NOMO-1 treated with dmso at 0.1 percent for 144 hours (cell line): ENCODE results near the gene TRAIP.

Experiments
- DNase-seq: peaks from one replicate; lab custom pipeline; 2025; ENCODE audit not compliant: unreplicated experiment; lab: John Stamatoyannopoulos, UW

TRAIP gene

GRCh38 chr3:49876567-49876966, 20.2 kb upstream of the TRAIP start:
- no peak for DNase-seq

- DNase-seq, result no peak
These were observed 17.3 kb upstream of the TRAIP start for GRCh38 chr3:49873623-49874022.

- peak; percentile 48 for DNase-seq
These were observed 16.5 kb upstream of the TRAIP start for GRCh38 chr3:49872801-49873281.

GRCh38 chr3:49871531-49872153, 15.3 kb upstream of the TRAIP start:
- DNase-seq, result no peak

- DNase-seq, result peak; percentile 14
These were observed 13.3 kb upstream of the TRAIP start, which contains the start of gene CAMKV for GRCh38 chr3:49869525-49870126. CAMKV (minus strand) TSS chr3:49869906; CDS start chr3:49862388, 7,518 bp downstream.

DNA sequence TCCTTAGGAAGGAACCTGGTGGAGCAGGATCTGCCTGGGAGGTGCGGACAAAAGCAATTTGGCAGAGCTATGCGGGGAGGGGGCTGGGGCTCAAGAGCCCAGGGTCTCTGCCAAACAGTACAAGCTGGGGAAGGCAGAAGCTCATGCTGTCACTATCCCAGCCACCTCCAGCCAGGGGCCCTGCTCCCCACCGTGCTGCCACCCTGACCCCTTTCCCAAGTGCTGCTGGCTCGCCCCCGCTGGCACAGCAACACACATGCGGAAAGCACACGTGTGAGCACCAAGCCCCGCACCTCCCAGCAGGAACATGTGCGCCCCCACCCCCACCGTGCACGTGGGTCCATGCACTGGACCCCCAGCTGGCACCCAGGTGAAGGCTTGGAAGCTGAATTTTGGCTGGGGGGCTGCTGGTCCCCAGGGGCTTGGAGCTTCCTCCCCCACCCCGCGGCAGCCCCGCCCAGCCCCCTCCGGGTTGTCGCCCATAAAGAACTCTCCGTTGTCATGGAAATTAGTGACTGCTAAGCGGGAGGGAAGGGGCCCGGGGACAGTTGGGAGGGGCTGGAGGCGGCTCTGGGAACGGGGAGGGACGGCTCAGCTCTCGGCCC, 12.6 kb upstream of the TRAIP start:
- no peak for DNase-seq

GRCh38 chr3:49867871-49868321, 11.5 kb upstream of the TRAIP start:
- no peak for DNase-seq

GRCh38 chr3:49867400-49867799, 11.0 kb upstream of the TRAIP start:
- DNase-seq, result no peak

- DNase-seq, result no peak
These were observed 8.9 kb upstream of the TRAIP start for GRCh38 chr3:49865198-49865784.

DNA sequence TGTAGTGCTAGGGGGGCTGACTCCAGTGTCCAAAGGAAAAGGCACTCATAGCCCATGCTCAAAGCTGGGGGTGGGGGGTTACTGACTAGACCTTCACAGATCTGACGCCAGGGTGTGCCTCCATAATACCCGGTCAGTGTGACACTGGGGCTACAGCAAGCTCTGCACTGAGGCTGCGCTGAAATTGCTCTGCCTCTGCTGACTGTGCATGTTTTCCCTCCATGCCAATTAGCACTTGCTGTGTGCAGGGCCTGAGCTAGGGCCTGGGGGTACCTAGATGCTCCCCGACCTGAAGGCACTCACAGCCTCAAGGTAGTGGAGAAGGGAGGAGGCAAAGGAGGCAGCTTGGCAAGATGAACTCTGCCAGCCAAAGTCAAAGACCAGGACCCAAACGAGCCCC, 8.1 kb upstream of the TRAIP start:
- no peak for DNase-seq

DNA sequence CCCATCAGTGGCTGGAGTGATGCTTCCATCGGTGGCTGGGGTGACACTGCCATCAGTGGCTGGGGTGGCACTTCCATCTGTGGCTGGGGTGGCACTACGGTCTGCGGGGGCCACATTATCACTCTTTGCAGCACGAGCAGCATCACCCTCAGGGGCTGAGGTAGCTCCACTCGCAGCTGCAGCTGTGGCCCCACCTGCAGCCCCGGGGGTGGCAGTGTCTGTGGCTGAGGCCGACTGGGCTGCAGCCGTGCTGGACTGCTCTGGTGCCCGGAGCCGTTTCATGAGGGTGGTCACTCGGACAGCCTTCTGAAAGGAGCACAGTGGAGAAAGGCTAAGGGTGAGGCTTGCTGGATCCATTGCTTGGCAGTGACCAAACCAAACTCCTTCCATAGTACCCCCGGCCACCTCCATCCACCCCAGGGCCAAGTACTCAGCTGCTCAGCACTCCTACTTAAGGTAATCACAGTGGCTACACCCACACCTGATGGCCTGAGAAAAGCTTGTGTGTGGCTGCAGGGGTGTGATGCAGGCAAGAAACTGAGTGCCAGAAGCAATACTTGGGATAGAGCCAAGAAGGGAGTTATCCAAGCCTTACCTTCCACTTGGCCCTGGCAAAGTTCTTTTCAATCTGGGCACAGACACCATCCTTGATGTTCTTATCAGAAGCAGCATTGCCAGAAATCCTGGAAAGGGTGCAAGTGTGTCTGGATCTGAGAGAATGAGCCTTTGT, 3.4 kb upstream of the TRAIP start:
- DNase-seq, result no peak

GRCh38 chr3:49855662-49856061, 702 bp downstream of the TRAIP start:
- DNase-seq, result no peak

DNA sequence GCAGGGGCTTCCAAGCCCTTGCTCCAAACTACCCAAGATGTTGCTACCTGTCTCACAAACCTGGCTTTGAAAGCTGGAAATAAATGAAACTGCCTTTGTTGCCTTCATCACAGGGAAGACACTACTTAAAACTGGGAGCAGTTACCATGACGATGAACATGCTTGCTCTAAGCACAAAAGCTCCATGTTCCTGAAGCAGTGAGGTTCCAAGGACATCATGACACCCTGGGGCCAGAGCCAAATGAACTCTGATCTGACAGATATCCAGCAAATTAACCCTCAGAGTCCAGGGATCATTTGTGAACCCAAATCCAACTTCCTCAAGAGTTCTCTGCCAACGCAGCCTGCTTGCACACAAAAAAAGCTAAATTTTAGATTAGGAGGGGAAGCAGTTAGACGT, 10.7 kb downstream of the TRAIP start:
- no peak for DNase-seq

GRCh38 chr3:49844464-49845183, 11.7 kb downstream of the TRAIP start:
- no peak for DNase-seq

GRCh38 chr3:49842843-49843517, 13.4 kb downstream of the TRAIP start:
- no peak for DNase-seq

- no peak for DNase-seq
These were observed 14.6 kb downstream of the TRAIP start for GRCh38 chr3:49841806-49842205.

GRCh38 chr3:49841126-49841696, 15.2 kb downstream of the TRAIP start:
- DNase-seq, result no peak

DNA sequence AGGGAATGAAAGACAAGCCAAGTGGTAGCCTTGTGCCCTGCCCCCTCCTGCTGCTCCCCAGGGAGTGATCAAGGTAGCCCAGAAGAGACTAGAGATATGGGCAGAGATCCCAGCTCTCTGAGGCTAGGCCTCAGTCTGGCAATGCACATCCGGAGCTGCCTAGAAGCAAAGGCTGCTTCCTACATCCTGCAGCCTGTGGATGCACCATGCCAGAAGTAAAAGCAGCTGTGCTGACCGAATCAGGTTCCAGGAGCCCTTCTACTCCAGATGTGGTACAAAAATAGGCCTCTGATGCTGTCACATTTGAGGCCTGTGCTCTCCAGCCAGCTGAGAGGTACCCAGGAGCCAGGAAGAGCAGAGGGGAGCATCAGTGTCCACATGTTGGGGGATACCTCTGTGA, 16.0 kb downstream of the TRAIP start:
- no peak for DNase-seq

- peak; percentile 61 for DNase-seq
These were observed 17.1 kb downstream of the TRAIP start for GRCh38 chr3:49839193-49839809.
